ENCODE results near the gene DNMT1.

DNA sequence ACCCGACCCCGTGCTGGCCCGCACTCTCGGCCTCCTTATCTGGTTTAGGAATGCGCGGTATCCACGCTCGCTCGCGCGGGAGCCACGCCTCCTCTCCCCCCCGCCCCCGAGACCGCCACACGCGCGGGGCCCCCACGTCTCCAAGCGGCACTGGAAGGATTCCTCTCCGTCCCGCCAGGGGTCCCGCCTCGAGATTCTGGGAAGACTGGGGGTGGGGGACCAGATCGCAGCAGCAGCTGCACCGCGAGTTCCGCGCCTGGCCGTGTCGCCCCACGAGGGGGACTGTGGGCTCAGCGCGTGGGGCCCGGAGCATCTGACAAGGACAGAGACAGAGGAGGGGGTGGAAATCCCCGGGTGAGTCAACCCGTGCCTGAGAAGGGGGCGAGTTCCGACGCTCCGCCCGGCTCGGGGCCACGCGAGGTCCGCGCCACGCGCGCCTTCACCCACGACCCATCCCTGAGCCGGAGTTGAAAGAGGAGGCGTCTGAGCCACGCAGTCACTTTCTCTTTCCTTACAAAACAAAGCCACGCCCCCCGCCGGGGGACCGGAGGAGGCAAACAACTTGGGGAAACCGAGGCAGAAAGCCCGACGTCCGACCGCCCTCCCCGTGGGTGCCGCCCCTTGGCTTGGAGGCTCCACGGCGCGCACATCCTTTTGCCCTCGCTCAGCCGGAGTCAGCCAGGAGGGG is 35.6 kb upstream of the DNMT1 start:
- TF ChIP-seq ZNF121 (CRISPR knock-in tag; IDR thresholded peaks at IDR 0.05) (no peak), CREM (CRISPR knock-in tag; IDR thresholded peaks at IDR 0.05) (no peak), MXD4 (CRISPR knock-in tag; IDR thresholded peaks at IDR 0.05; ENCODE audit: borderline replicate concordance) (no peak), ZBTB43 (CRISPR knock-in tag; IDR thresholded peaks at IDR 0.05) (no peak), GRHL2 (CRISPR knock-in tag; IDR thresholded peaks at IDR 0.05; ENCODE audit: insufficient replicate concordance, severe bottlenecking) (no peak), TCF7 (CRISPR knock-in tag; IDR thresholded peaks at IDR 0.05; ENCODE audit: low read depth) (no peak), JUN (CRISPR knock-in tag; IDR thresholded peaks at IDR 0.05) (no peak), ATF1 (CRISPR knock-in tag; IDR thresholded peaks at IDR 0.05) (no peak)
- TF ChIP-seq, protein P1, sequence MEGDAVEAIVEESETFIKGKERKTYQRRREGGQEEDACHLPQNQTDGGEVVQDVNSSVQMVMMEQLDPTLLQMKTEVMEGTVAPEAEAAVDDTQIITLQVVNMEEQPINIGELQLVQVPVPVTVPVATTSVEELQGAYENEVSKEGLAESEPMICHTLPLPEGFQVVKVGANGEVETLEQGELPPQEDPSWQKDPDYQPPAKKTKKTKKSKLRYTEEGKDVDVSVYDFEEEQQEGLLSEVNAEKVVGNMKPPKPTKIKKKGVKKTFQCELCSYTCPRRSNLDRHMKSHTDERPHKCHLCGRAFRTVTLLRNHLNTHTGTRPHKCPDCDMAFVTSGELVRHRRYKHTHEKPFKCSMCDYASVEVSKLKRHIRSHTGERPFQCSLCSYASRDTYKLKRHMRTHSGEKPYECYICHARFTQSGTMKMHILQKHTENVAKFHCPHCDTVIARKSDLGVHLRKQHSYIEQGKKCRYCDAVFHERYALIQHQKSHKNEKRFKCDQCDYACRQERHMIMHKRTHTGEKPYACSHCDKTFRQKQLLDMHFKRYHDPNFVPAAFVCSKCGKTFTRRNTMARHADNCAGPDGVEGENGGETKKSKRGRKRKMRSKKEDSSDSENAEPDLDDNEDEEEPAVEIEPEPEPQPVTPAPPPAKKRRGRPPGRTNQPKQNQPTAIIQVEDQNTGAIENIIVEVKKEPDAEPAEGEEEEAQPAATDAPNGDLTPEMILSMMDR (IDR thresholded peaks at IDR 0.05): no peak
- TF ChIP-seq, protein P2, sequence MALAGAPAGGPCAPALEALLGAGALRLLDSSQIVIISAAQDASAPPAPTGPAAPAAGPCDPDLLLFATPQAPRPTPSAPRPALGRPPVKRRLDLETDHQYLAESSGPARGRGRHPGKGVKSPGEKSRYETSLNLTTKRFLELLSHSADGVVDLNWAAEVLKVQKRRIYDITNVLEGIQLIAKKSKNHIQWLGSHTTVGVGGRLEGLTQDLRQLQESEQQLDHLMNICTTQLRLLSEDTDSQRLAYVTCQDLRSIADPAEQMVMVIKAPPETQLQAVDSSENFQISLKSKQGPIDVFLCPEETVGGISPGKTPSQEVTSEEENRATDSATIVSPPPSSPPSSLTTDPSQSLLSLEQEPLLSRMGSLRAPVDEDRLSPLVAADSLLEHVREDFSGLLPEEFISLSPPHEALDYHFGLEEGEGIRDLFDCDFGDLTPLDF (CRISPR knock-in tag; IDR thresholded peaks at IDR 0.05): no peak
- TF ChIP-seq, protein P3, sequence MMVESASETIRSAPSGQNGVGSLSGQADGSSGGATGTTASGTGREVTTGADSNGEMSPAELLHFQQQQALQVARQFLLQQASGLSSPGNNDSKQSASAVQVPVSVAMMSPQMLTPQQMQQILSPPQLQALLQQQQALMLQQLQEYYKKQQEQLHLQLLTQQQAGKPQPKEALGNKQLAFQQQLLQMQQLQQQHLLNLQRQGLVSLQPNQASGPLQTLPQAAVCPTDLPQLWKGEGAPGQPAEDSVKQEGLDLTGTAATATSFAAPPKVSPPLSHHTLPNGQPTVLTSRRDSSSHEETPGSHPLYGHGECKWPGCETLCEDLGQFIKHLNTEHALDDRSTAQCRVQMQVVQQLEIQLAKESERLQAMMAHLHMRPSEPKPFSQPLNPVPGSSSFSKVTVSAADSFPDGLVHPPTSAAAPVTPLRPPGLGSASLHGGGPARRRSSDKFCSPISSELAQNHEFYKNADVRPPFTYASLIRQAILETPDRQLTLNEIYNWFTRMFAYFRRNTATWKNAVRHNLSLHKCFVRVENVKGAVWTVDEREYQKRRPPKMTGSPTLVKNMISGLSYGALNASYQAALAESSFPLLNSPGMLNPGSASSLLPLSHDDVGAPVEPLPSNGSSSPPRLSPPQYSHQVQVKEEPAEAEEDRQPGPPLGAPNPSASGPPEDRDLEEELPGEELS (CRISPR knock-in tag; IDR thresholded peaks at IDR 0.05): no peak

Measured in WTC11 (cell line).